IMR-90 (cell line): ENCODE results near the gene ICAM2. TPM values are rescaled to one million over a fixed set of nuclear protein-coding genes. Genes with fewer than 3 reads are reported as not detected.

Experiments
- ATAC-seq: fragments of 200-7000 bp; cut with Tn5 transposase; 2 replicates; pipeline ENCODE4 v1.9.1; 2020; ENCODE audit warnings: low read depth, mild to moderate bottlenecking, moderate library complexity
- BruUV-seq: library from RNA; stranded (reverse); fragments of 400-500 nt; replicated peaks from 2 replicates; lab custom pipeline; 2021; lab: Mats Ljungman, UMichigan
- CTCF ChIA-PET: fragments of 300-600 bp; formaldehyde crosslinking; extraction: SDS; loops from one replicate; lab custom pipeline; 2021; ENCODE audit warnings: antibody characterized with exemption; lab: Yijun Ruan, JAX
- POLR2A ChIA-PET: fragments of 300-600 bp; sonication (Branson Sonifier 250); formaldehyde crosslinking; loops from one replicate; lab custom pipeline; 2022; ENCODE audit warnings: antibody characterized with exemption; ENCODE audit not compliant: unreplicated experiment; lab: Charles Lee
- DNase-seq: peaks from one replicate; pipeline ENCODE4 v3.0.0; 2013
- H2AFZ ChIP-seq: replicated peaks from 2 replicates; pipeline ENCODE3; 2013; ENCODE audit warnings: low read length, mild to moderate bottlenecking; ENCODE audit not compliant: poor library complexity
- H2AK5ac ChIP-seq: 2 replicates; pipeline ENCODE4 v1.6.1; 2013; ENCODE audit warnings: low read depth, low read length, inconsistent platforms
- H2AK9ac ChIP-seq: replicated peaks from 2 replicates; pipeline ENCODE3; 2013; ENCODE audit warnings: mild to moderate bottlenecking, low read depth, low read length, moderate library complexity; ENCODE audit not compliant: poor library complexity
- H2BK120ac ChIP-seq: 2 replicates; pipeline ENCODE4 v1.6.1; 2013; ENCODE audit warnings: low read depth, low read length, inconsistent platforms
- H2BK15ac ChIP-seq: 3 replicates; pipeline ENCODE4 v1.6.1; 2013; ENCODE audit warnings: low read depth, low read length, inconsistent platforms
- H2BK20ac ChIP-seq: 2 replicates; pipeline ENCODE4 v1.6.1; 2013; ENCODE audit warnings: low read depth, mild to moderate bottlenecking, inconsistent platforms, low read length, moderate library complexity
- H2BK5ac ChIP-seq: 2 replicates; pipeline ENCODE4 v1.6.1; 2013; ENCODE audit warnings: mild to moderate bottlenecking, low read depth, low read length, inconsistent platforms; ENCODE audit not compliant: poor library complexity, severe bottlenecking
- H3K14ac ChIP-seq: replicated peaks from 2 replicates; pipeline ENCODE4 v1.6.1; 2013; ENCODE audit warnings: low read depth, low read length, inconsistent platforms
- H3K18ac ChIP-seq: 2 replicates; pipeline ENCODE4 v1.6.1; 2013; ENCODE audit warnings: low read depth, low read length, control low read depth
- H3K23ac ChIP-seq: 2 replicates; pipeline ENCODE4 v1.6.1; 2013; ENCODE audit warnings: low read depth, low read length, inconsistent platforms
- H3K27ac ChIP-seq: 2 replicates; pipeline ENCODE4 v1.5.1; 2013; ENCODE audit warnings: mild to moderate bottlenecking, control low read depth, low read length; ENCODE audit not compliant: insufficient read depth
- H3K27me3 ChIP-seq: 2 replicates; pipeline ENCODE4 v1.6.1; 2013; ENCODE audit warnings: low read length; ENCODE audit not compliant: control insufficient read depth, insufficient read depth
- H3K36me3 ChIP-seq: 2 replicates; pipeline ENCODE4 v1.6.1; 2013; ENCODE audit warnings: low read length, mixed read lengths; ENCODE audit not compliant: control insufficient read depth, insufficient read depth
- H3K4ac ChIP-seq: 2 replicates; pipeline ENCODE4 v1.6.1; 2013; ENCODE audit warnings: low read depth, low read length, inconsistent platforms
- H3K4me1 ChIP-seq: 2 replicates; pipeline ENCODE4 v1.6.1; 2013; ENCODE audit warnings: low read length, mixed read lengths; ENCODE audit not compliant: control insufficient read depth, insufficient read depth
- H3K4me2 ChIP-seq: 2 replicates; pipeline ENCODE4 v1.6.1; 2013; ENCODE audit warnings: low read depth, mild to moderate bottlenecking, control low read depth, low read length, moderate library complexity
- H3K4me3 ChIP-seq: 2 replicates; pipeline ENCODE4 v1.5.1; 2013; ENCODE audit warnings: low read depth, mild to moderate bottlenecking, control low read depth, low read length, moderate library complexity; ENCODE audit not compliant: insufficient read depth
- H3K56ac ChIP-seq: 2 replicates; pipeline ENCODE4 v1.6.1; 2013; ENCODE audit warnings: low read length, inconsistent platforms; ENCODE audit not compliant: insufficient read depth; ENCODE audit errors: extremely low read depth
- H3K79me1 ChIP-seq, 2 experiments: 2 replicates each; pipeline ENCODE4 v1.6.1; 2013; ENCODE audit warnings: low read length in 2 of 2, inconsistent platforms in 1 of 2, low read depth in 1 of 2
- H3K9ac ChIP-seq: 2 replicates; pipeline ENCODE4 v1.6.1; 2013; ENCODE audit warnings: low read depth, low read length, control low read depth
- H3K9me1 ChIP-seq: 2 replicates; pipeline ENCODE4 v1.6.1; 2013; ENCODE audit warnings: low read length, inconsistent platforms; ENCODE audit not compliant: insufficient read depth
- H3K9me3 ChIP-seq: 2 replicates; pipeline ENCODE4 v1.6.1; 2013; ENCODE audit warnings: low read length; ENCODE audit not compliant: control insufficient read depth, insufficient read depth
- H4K20me1 ChIP-seq: 2 replicates; pipeline ENCODE4 v1.6.1; 2013; ENCODE audit warnings: low read length, inconsistent platforms; ENCODE audit not compliant: insufficient read depth
- H4K5ac ChIP-seq: 2 replicates; pipeline ENCODE4 v1.6.1; 2013; ENCODE audit warnings: mild to moderate bottlenecking, low read depth, low read length, control low read depth
- H4K8ac ChIP-seq, 2 experiments: 2 replicates each; pipeline ENCODE4 v1.6.1; 2013; ENCODE audit warnings: low read depth in 2 of 2, low read length in 2 of 2, control low read depth in 1 of 2, inconsistent platforms in 1 of 2
- H4K91ac ChIP-seq: 2 replicates; pipeline ENCODE4 v1.6.1; 2013; ENCODE audit warnings: low read depth, low read length, inconsistent platforms; ENCODE audit not compliant: insufficient read depth
- MAZ ChIP-seq: IDR thresholded peaks from 2 replicates; pipeline ENCODE4 v1.6.1; 2012; ENCODE audit warnings: low read depth, mild to moderate bottlenecking, low read length, improper control_type of control experiment, moderate library complexity, borderline replicate concordance
- POLR2A ChIP-seq: IDR thresholded peaks from 2 replicates; pipeline ENCODE4 v1.6.1; 2012; ENCODE audit warnings: mild to moderate bottlenecking, low read depth, low read length
- RFX5 ChIP-seq: IDR thresholded peaks from 2 replicates; pipeline ENCODE4 v1.8.0; 2012; ENCODE audit warnings: low read depth, mild to moderate bottlenecking, low read length, moderate library complexity
- WGBS, 2 experiments: methylation state at CpG; one replicate each; pipeline versions ENCODE4 v1.1.5 to v1.1.7; 2013; ENCODE audit warnings: missing lambda C conversion rate in 2 of 2; ENCODE audit not compliant: insufficient read length in 1 of 2; ENCODE audit errors: extremely low coverage in 2 of 2; 5-methylcytosine and 5-hydroxymethylcytosine counted together
- dilution Hi-C: fragments of 300-500 bp; cut with HindIII; formaldehyde crosslinking; loops from one replicate; pipeline ENCODE4 v1.14.3; 2018; ENCODE audit warnings: low sequenced_read_pairs; ENCODE audit not compliant: unreplicated experiment
- in situ Hi-C: fragments of 300-500 bp; cut with MboI; formaldehyde crosslinking; loops from 3 replicates; pipeline ENCODE4 v1.14.3; 2019; ENCODE audit warnings: low sequenced_read_pairs, inconsistent platforms, mixed read lengths
- intact Hi-C: fragments of 100-400 bp; cut with micrococcal nuclease; formaldehyde crosslinking; loops from 2 replicates; pipeline ENCODE4 v1.10.0; 2022
- polyA plus RNA-seq, 3 experiments: library from polyadenylated mRNA; depleted of rRNA; stranded (reverse); fragments of >200 nt; gene quantifications; 2 replicates each; pipeline ENCODE4 v1.2.3, GENCODE V29; 2012; ENCODE audit warnings: low replicate concordance in 1 of 3
- total RNA-seq: library from RNA; depleted of rRNA; stranded (reverse); fragments of >200 nt; gene quantifications from 2 replicates; pipeline ENCODE4 v1.2.3, GENCODE V29; 2012

The ICAM2 gene
- total and polyA plus RNA-seq, 2 of the 4 experiments (the other 2 are of a cell fraction), result 0.12 TPM; not detected in 1

DNA sequence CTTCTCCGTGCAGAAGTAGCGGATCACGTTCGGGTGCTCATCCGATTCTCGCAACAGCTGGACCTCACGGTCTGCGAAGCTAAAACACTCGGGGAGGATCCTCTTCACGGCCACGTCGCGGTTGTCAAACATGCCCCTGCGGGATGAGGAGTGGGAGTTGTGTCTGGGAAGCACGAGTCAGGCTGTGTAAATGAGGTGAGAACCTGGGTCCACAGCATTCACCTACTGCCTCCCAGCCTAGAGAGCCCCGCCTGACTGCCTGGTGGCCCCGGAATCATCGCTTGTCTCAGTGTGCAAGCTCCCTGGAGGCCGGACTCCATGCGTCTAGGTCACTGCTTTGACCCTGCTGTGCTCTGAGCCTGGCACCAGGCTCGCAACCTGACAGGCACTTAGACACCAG lies 33.9 kb upstream of the ICAM2 start:
- H2AK9ac ChIP-seq, result no peak overlapping the region
- in situ Hi-C loops, result no loop called here
- H3K4me1 ChIP-seq, result no peaks in the 10 kb centered on the region
- DNase-seq (no peak), ATAC-seq (no peak)
- no peak overlapping the region for H3K4me2 ChIP-seq
- no peak overlapping the region for H2AK5ac ChIP-seq
- H2BK120ac ChIP-seq, result no peak overlapping the region
- H3K9me3 ChIP-seq, result no peaks in the 10 kb centered on the region
- CTCF ChIA-PET, result interaction anchor here (0.6 kb wide), 1 partner anchor 228 kb away, joined by 5 read pairs; no protein-coding TSS in a partner anchor
- no peak overlapping the region for H3K27ac ChIP-seq
- no peak overlapping the region for H2AFZ ChIP-seq
- H2BK15ac ChIP-seq, result no peak overlapping the region
- H2BK5ac ChIP-seq, result no peak overlapping the region
- POLR2A ChIA-PET, result no interaction called here
- H3K14ac ChIP-seq, result no peak overlapping the region
- H4K20me1 ChIP-seq, result no peaks in the 10 kb centered on the region
- 91% methylated on average over 12 of the region's 21 CpGs; no CpG with 5 or more reads in 1 of the 2 experiments for WGBS, 2 experiments
- dilution Hi-C loops, result no loop called here
- no peak overlapping the region for H4K5ac ChIP-seq
- no TSS peak for BruUV-seq
- no peak overlapping the region for H3K23ac ChIP-seq
- no peak overlapping the region for H3K18ac ChIP-seq
- no peak overlapping the region for H3K4me3 ChIP-seq
- H4K8ac ChIP-seq, result no peak overlapping the region
- H4K91ac ChIP-seq, result no peak overlapping the region
- no peaks in the 10 kb centered on the region for H3K27me3 ChIP-seq
- TF ChIP-seq MAZ (no peak), RFX5 (no peak), POLR2A (no peak)
- H3K36me3 ChIP-seq, result peaks cover 42% of the 10 kb centered on the region
- H3K9ac ChIP-seq, result no peak overlapping the region
- no peak overlapping the region for H3K4ac ChIP-seq
- intact Hi-C loops, result no loop called here
- H3K79me1 ChIP-seq, result no peaks in the 10 kb centered on the region
- no peak overlapping the region for H2BK20ac ChIP-seq
- H3K56ac ChIP-seq, result no peak overlapping the region
- no peaks in the 10 kb centered on the region for H3K9me1 ChIP-seq
